Cardiac septum (tissue), 1 donor: ENCODE data around the gene UGT1A10. TPM values are rescaled to one million over a fixed set of nuclear protein-coding genes. Genes with fewer than 3 reads are reported as not detected.

Source experiments
- DNase-seq: peaks from one replicate; pipeline ENCODE4 v3.0.0-alpha.2; 2020; ENCODE audit warnings: low spot score
- intact Hi-C: fragments of 100-400 bp; cut with DNase I; formaldehyde crosslinking; loops from one replicate; pipeline ENCODE4 v1.14.0; 2022
- total RNA-seq: library from RNA; stranded (reverse); fragmentation: NEBNext Ultra II Directional; extraction: Animal tissue kit (Norgen Biotek cat#: 25700); gene quantifications from one replicate; pipeline ENCODE4 v1.2.1, GENCODE V29; 2021
- donor health status: DM: no; HTN: no; CAD: no.

Gene UGT1A10
- total RNA-seq, 1 donor from 2014 or later: not detected

DNA sequence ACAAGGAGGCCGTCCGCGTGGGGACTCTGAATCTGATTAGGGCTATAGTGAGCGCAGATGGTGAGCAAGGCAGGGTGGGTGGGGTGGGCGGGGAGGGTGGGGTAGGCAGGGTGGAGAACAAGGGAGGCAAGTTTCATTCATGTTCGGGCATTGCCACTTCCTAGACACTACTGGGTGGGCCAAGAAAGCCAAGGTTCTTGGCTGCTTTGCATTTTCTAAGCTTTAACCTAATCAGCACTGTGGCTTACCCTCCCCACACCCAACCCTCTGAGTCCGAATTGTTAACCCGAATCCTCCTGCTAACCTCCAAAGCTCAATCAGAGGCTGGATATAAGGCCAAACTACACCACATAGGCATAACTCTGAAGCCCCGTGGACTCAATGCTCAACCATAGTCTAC lies 160.0 kb downstream of the UGT1A10 start:
- no peak for DNase-seq
- intact Hi-C loops: no loop called here

DNA sequence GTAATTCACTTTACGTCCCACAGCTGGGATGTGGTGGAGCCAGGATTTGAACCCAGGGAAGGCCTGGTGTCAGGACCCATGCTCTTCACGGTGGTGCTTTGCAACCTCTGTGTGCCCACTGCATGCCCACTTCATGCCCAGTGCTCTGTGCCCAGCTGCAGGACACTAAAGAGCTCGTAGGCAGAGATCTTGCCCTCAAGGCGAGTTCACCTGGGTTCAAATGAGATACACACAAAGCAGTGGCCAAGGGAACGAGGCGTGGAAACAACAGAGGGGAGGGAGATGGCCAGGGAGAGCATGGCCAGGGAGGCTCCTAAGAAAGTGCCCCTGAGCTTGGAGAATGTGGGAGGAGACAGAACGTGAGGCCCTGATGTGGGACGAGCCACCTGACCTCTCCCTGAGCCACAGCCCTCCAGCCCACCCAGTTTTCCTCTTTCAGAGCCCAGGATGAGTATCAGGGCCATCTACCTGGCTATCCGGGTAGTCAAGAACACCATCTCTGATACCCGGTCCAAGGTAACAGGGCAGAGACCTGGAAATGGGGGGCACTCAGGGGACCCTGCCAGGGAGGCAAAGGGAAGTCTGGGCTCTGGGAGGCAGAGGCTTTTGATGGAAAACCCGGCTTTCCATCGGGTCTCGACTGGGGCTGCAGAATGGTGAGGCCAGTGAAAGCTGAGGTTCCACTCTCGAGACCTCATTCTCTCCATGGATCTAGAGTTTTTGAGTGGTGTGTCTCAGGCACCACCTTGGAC lies 162.3 kb downstream of the UGT1A10 start:
- DNase-seq: no peak
- intact Hi-C loops: no loop called here

DNA sequence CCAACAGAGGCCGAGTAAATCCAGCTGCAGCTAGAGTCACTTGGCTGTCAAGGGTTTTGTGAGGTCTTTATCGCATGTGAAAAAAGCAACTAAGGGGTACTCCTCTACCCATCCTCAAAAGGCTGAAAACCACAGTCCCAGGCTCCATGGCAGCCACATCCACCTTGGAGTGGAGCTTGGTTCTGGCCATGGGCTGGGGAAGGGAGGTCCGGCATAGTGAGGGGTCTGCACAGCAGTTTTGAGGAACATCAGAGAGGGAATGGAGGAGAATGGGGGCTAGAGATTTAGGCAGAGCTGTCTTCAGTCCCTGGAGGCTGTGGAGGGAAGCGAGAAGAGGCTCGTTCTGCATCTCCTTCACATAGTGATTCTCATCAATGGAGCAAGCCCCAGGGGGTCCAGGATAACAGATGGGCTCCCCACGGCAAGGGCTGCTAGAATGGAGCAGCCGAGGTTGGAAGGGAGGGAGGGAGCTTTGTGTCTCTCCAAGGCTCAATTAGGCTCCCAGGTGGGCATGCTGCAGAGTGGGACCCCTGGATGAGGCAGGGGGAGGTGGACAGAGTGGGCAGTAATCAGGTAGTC lies 162.9 kb downstream of the UGT1A10 start:
- no peak for DNase-seq
- intact Hi-C loops: no loop called here

DNA sequence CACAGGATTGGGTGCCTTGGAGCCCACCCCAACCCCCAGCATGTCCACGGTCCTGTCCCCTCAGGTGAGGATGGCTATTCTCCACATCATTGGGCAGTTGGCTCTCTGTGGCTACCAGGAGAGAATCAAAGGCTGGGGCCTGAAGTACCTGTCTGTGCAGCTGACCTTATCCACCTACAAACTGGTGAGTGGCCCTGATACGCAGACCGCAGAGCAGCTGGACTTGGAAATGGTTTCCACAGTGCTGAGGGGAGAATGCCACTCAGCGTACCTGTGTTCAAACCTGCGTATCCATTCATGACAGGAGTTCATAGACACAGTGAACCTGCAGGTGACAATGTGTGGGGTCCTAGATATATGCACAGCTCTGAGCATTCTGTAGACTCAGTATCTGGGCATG lies 163.5 kb downstream of the UGT1A10 start:
- intact Hi-C loops: no loop called here
- DNase-seq: no peak

DNA sequence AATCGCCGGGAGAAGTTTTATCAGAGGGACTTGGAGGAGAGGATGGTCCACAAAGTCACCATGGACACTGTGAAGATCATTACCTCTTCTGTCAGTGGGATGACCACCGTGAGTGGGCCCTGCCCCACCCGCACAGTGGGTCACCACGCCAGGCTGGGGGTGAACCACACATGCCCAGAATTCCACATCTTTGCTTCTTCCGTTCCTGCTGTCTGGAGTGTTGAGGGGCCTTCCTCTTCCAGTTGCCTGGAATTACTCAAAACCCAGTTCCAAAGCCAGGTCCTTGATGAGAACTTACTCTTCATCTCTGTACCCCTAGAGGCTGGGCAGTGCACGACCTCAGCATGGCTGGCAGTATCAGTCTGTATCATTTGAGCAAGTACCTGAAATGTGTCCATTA lies 164.0 kb downstream of the UGT1A10 start:
- intact Hi-C loops: no loop called here
- DNase-seq: no peak

DNA sequence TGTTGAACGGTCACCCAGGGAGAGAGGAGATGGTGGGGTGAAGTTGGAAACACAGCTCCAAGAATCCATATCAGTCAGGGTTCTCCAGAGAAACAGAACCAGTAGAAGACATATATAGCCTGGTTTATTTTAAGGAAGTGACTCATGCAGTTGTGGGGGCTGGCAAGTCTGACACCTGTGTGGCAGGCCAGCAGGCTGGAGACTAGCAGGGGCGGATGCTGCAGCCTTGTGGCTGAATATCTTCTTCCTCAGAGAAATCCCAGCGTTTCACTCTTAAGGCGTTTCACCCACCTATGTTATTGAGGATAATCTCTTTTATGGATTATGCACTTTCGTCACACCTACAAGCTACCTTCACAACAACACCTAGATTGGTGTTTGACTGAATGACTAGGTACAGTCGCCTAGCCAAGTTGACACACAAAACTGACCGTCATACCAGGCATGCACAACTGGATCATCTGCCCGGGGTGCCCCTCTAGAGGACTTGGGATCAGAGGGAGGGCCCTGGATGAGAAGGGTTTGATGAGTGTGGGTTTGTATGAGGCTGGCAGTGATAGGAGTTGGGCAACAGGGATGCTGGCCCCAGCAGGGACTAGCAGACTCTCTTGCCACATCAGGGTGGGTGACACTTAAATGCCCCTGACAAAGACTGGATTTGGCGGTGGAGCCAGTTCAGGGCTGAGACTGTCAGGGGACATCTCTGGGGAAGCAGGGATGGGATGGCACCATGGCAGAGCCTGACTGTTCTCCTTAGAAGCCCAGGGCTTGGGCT lies 165.3 kb downstream of the UGT1A10 start:
- no peak for DNase-seq
- intact Hi-C loops: no loop called here

DNA sequence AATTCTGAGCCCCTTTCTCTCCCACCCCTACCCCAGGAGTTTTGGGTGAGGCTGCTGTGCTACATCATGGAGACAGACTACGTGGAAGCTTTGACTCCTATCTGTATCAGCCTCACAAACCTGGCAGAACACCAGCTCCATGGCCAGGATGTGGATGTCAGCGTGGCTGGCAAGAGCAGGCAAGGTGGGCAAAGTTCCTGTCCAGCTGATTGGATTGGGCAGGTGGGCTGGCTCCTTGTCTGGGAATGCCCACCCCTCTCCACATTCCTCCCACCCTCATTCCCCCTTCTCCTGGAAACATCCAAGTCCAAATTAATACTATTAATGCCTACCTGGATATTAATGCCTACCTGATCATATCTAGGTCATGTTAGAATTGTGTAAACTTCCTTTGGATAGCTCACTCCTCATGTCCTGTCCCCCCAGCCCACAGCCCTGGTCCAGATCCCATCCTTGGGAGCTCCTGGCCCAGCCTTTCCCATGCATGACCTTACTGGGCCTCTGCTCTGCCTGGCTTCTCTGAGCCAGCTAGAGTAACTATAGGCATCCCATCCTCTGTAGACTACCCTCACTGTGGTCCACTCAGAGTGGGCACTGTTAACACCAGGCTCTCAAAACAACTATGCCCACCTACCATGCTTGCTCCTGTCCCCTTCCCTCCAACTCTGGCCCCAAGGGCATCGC lies 166.0 kb downstream of the UGT1A10 start:
- DNase-seq: no peak
- intact Hi-C loops: no loop called here

DNA sequence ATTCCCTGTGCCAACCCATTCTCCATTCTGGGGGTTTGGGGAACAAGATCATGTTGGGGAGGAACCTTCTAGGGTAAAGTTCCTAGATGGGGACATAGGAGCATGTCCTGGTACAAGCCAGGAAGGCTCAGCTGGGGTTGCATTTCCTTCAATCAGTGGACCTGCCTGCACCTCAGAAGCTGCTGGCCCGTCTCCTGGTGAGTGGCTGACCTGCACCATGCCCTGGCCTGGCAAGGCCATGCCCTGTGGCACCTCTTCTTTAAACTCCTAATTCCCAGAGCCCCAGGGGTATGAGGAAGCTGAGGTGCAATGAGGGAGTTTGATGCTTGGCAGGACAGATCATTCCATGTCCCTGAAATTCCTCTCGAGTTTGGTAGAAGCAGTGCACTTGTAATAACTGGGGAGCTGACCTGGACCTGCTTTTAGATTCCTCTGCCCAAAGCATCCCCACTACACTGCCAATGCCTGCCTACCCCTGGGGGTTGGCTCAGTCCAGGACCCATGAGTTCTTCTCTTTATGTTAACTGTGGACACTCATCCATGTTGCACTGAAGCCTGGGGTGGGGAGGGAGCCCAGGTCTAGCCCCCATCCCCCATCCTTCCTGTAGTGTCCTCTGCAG lies 167.2 kb downstream of the UGT1A10 start:
- intact Hi-C loops: no loop called here
- DNase-seq: no peak

DNA sequence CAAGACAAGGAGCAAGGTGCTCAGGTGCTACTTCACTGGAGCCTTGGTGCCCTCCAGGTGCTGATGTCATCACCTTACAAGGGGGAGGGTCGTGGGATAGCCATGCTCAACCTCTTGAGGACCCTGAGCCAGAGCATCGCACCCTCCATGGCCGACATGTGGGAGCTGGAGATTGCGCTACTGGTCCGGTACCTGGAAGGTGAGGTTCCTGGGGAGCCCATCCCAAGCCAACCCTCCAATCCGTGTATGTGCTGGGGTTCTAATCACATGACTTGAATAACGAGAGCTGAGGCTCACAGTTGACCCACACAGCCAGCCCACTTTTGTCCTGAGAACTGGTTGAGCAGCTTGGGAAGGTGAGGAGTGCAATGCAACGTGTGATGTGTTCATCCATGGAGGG lies 167.7 kb downstream of the UGT1A10 start:
- intact Hi-C loops: no loop called here
- no peak for DNase-seq

DNA sequence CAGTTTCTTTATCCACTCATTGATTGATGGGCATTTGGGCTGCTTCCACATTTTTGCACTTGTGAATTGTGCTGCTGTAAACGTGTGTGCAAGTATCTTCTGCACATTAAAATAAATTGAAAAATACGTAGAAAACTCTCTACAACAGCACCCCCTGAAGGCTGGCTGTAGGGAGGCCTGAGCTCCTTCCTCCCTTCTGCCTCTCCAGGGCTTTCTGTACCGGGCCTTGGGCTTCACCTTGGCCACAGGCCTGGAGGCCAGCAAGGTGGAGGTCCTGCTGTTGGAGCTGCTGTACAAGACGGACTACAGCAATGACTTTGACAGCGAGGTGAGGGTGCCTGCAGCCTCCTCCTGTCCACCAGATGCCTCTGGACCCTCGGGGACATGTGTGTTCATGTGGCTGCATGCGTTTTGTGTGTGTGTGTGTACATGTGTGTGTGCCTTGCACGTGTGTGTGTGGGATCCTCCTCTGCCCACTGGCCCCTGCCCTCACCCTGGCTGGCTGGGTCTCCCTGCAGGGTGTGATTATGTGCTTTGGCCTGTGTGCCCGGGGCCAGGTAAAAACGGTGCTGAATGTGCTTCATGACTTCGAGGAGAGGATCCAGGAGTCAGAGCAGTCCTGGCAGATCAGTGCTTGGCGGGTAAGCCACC lies 171.1 kb downstream of the UGT1A10 start:
- intact Hi-C loops: no loop called here
- no peak for DNase-seq

DNA sequence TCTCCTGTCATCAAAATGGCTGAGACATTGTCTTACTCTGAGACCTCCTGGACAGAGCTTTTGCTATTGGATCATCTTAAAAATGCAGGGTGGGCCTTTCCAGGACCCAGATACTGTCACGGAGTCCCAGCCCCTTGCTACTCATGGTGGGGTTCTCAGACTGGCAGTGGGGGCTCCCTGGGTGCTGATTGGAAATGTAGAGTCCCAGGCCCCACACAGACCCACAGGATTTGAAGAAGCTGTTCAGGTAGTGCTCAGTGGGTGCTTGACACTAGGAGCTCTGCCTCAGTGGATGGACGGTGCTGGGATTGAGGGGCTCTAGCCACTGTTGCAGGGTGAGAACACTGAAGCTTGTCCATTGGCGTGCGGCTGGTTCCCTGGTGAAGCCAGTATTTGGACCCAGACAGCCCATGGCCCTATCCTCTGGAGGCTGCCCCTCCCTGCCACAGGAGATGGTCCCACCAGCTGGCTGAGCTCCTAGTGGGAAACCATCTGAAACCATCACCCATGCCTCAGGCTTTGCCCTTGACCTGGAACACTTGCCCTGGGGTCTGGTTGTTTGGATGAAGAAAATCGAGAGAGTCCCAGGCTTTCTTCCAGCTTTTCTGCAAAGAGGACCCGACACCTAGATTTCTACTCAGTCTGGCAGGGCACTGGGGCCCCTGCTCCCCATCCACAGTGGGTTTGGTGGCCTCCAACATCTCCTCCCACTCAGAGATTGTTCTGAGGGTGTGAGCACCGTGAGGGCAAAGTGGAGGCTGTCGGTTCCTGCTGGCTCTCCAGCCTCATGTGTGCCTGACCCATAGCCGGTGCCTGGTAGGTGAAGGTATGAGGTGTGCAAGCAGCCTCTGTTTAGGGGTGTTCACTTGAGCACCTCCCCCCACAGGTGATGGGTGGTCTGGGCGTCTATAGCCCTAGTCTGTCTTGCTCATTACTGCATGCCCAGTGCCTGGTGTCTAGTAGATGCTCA lies 172.0 kb downstream of the UGT1A10 start:
- no peak for DNase-seq
- intact Hi-C loops: no loop called here

DNA sequence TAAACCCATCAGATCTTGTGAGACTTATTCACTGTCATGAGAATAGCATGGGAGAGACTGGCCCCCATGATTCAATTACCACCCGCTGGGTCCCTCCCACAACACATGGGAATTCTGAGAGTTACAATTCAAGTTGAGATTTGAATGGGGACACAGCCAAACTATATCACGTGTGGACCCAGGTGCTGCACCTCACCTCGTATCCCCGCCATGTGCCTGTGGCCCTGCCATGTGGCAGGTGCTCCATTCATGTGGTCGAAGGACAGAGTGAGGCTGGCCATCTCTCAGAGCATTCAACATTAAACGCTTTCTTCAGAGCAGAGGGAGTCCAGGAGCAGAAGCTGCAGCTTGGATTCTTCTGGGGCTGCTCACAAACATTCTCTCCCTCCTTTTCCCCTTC lies 174.1 kb downstream of the UGT1A10 start:
- intact Hi-C loops: no loop called here
- DNase-seq: no peak

DNA sequence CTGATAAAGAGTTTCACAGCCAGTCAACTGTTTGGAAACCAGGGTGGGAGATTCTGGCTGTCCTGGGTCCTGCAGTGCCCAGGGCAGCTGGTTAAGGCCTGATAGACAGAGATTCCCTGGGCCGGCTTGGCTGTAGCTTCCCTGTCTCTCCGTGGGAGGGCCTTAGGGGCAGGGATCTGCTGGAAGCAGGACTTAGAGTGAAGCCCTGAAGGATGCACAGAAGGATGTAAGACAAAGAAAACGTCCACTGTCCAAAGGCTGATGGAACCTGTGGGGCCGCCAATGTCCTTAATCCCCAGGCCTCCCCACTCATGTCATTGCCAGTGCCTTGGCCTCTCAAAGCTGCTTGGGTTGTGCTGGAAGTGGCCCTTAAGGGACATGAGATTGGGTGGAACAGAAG lies 174.8 kb downstream of the UGT1A10 start:
- intact Hi-C loops: no loop called here
- DNase-seq: peak; percentile 53

DNA sequence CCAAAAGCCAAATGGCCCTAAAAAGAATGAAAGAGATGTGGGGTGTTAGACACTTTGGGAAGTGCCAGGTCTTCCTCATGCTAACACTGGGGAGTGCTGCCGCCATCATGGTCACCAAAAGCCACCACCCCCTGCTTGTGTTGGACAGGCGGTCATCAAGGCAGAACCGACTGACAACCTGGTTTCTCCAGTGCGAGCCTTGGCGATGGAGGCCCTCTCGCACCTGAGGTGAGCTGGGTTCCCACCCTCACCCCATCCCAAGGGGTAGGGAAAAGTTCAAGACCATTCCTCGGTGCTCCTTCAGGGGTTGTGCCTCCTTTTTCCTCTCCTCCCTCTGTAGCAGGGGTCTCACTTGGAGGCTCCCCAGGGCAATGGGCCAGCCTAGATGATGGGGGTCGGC lies 175.5 kb downstream of the UGT1A10 start:
- DNase-seq: peak; percentile 38
- intact Hi-C loops: no loop called here

DNA sequence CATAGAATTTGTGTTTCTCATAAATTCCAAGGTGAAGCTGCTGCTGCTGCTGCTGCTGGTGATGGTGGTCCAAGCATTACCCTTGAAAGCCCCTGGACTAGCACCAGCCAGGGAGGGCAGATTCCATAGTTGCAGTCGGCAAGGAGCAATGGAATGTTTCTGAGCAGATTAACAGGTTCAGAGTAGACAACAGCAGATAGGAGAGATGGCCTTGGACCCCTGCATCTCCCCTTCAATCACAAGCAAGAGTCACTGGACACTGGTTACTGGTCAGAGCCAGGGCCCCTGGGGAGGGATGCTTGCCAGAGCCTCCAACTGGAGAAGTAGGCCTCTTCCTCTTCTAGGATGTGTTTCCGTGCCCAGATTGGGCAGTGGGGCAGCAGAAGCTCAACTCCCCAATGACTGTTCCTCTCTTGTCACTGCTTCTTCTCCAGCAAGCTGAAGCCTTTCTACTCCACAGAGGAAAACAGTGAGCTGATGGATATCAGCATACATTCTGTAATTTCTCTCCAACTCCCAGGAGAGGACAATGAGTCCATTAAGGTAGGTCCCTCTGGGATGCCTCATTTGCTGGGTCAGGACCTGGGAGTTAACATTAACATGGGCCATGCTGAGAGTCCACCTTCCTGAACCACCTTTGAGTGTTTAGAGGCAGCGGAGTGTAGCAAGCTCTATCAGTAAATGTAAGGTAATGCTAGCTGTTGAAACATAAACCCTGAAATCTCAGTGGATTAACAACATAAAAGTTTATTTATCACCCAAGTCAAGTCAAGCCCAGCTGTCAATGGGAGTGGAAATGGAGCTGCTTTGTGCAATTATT lies 177.2 kb downstream of the UGT1A10 start:
- intact Hi-C loops: no loop called here
- DNase-seq: peak; percentile 68

DNA sequence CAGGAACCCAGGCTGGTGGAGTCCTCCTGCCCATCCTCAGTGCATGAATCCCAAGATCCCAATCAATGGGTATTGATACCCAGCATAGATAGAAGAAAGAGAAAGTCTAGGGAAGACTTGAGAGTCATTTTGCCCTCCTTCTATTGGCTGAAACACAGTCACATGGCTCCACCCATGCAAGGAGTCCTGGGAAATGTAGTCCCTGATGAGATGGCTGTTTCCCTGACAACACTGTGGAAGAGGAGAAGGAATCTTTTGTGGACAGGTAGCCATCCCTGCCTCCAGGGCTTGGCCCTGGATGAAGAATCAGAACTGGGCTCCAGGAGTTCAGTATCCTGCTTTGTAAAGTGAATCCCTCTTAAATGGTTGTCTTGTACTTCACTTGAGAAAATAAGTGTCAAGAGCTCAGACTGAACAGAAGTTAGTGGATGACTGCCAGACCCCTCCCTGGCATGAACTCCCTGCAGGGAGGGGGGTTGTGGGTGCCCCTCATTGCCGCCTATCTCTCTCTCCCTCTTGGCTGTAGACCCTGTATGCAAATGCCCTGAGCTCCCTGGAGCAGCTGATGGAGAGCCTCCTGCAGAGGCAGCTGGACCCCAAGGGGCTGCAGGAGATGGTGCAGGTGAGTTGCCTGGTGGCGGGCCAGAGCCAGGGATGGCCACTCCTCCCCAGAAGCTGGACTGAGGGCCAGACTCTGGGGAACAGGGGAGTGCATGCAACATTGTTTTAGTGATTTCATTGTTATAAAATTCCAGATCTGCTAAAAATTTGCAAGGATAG lies 178.0 kb downstream of the UGT1A10 start:
- intact Hi-C loops: no loop called here
- peak; percentile 41 for DNase-seq

DNA sequence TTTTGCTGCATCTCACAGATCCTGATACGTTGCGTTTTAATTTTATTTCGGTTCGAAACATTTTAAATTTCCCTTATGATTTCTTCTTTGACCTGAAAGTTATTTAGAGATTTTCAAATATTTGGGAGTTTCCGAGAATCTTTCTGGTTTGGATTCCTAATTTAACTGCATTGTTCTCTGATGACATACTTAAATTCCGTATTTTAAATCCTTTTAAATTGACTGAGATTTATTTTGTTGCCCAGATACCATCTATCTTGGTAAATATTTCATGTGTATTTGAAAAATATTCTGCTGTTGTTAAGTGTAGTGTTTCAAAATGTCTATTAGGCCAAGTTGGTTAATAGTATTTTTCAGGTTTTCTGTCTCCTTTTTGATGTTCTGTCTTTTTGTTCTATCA lies 179.6 kb downstream of the UGT1A10 start:
- intact Hi-C loops: no loop called here
- DNase-seq: no peak
